ENCODE results near the gene SAMD11. TPM values are rescaled to one million over a fixed set of nuclear protein-coding genes. Genes with fewer than 3 reads are reported as not detected.

SAMD11 gene
- total RNA-seq, 1 donor from 2014 or later = 6.0 TPM

GRCh38 chr1:972726-973458 is 49.2 kb downstream of the SAMD11 start:
- H4K20me1 ChIP-seq (ENCODE audit: insufficient read depth, low read length) = peaks cover 6% of the 10 kb centered on the region
- no peak overlapping the region for H3K27ac ChIP-seq (ENCODE audit: low read depth, low read length)
- H3K36me3 Mint-ChIP-seq (ENCODE audit: low read depth, unreplicated experiment) = peaks cover 5% of the 10 kb centered on the region
- H3K27ac Mint-ChIP-seq (ENCODE audit: unreplicated experiment) = no peak overlapping the region
- no peaks in the 10 kb centered on the region for H3K27me3 ChIP-seq (ENCODE audit: insufficient read depth, low read length)
- H3K79me2 ChIP-seq (ENCODE audit: insufficient read depth, low read length) = no peaks in the 10 kb centered on the region
- H3K4me3 Mint-ChIP-seq (ENCODE audit: unreplicated experiment) = no peak overlapping the region
- no peak for DNase-seq (ENCODE audit: low read depth)
- no peaks in the 10 kb centered on the region for H3K36me3 ChIP-seq (ENCODE audit: insufficient read depth, low read length)
- no peaks in the 10 kb centered on the region for H3K4me1 Mint-ChIP-seq (ENCODE audit: low read depth, unreplicated experiment)
- no peak overlapping the region for H2AFZ ChIP-seq (ENCODE audit: low read depth, low read length)
- TF ChIP-seq EZH2 (IDR thresholded peaks at IDR 0.05; ENCODE audit: insufficient read depth, low read length) (no peak), CTCF (IDR thresholded peaks at IDR 0.05; ENCODE audit: insufficient read depth, low read depth, low read length) (no peak)
- FAIRE-seq = no peak
- H3K4me2 ChIP-seq (ENCODE audit: low read length) = no peak overlapping the region
- no peak overlapping the region for H3K4me3 ChIP-seq (ENCODE audit: insufficient read depth, low read depth, low read length)
- H3K9ac ChIP-seq (ENCODE audit: low read length) = no peak overlapping the region
- no peaks in the 10 kb centered on the region for H3K9me3 ChIP-seq (ENCODE audit: insufficient read depth, low read depth, low read length)
- no peaks in the 10 kb centered on the region for H3K4me1 ChIP-seq (ENCODE audit: insufficient read depth, low read length)
- H3K9me3 Mint-ChIP-seq (ENCODE audit: unreplicated experiment) = no peaks in the 10 kb centered on the region
- peaks cover 23% of the 10 kb centered on the region for H3K27me3 Mint-ChIP-seq (ENCODE audit: low read depth, unreplicated experiment)

GRCh38 chr1:973459-974292 is 50.0 kb downstream of the SAMD11 start:
- Histone ChIP-seq H4K20me1 (ENCODE audit: insufficient read depth, low read length) (peaks cover 6% of the 10 kb centered on the region), H3K79me2 (ENCODE audit: insufficient read depth, low read length) (no peaks in the 10 kb centered on the region), H3K27ac (ENCODE audit: low read depth, low read length) (no peak overlapping the region), H3K9ac (ENCODE audit: low read length) (no peak overlapping the region), H3K4me3 (ENCODE audit: insufficient read depth, low read depth, low read length) (no peak overlapping the region), H3K4me2 (ENCODE audit: low read length) (no peak overlapping the region), H3K4me1 (ENCODE audit: insufficient read depth, low read length) (no peaks in the 10 kb centered on the region), H3K9me3 (ENCODE audit: insufficient read depth, low read depth, low read length) (no peaks in the 10 kb centered on the region), H3K36me3 (ENCODE audit: insufficient read depth, low read length) (no peaks in the 10 kb centered on the region), H2AFZ (ENCODE audit: low read depth, low read length) (no peak overlapping the region), H3K27me3 (ENCODE audit: insufficient read depth, low read length) (no peaks in the 10 kb centered on the region)
- Mint-ChIP-seq H3K27me3 (ENCODE audit: low read depth, unreplicated experiment) (peaks cover 22% of the 10 kb centered on the region), H3K9me3 (ENCODE audit: unreplicated experiment) (no peaks in the 10 kb centered on the region), H3K4me3 (ENCODE audit: unreplicated experiment) (no peak overlapping the region), H3K36me3 (ENCODE audit: low read depth, unreplicated experiment) (peaks cover 5% of the 10 kb centered on the region), H3K27ac (ENCODE audit: unreplicated experiment) (no peak overlapping the region), H3K4me1 (ENCODE audit: low read depth, unreplicated experiment) (no peaks in the 10 kb centered on the region)
- DNase-seq (ENCODE audit: low read depth) (no peak), FAIRE-seq (no peak)
- TF ChIP-seq EZH2 (IDR thresholded peaks at IDR 0.05; ENCODE audit: insufficient read depth, low read length) (no peak), CTCF (IDR thresholded peaks at IDR 0.05; ENCODE audit: insufficient read depth, low read depth, low read length) (no peak)

Data from astrocyte (in vitro differentiated cells and primary cell).